ENCODE results near the gene OTOP3.

Gene OTOP3

DNA sequence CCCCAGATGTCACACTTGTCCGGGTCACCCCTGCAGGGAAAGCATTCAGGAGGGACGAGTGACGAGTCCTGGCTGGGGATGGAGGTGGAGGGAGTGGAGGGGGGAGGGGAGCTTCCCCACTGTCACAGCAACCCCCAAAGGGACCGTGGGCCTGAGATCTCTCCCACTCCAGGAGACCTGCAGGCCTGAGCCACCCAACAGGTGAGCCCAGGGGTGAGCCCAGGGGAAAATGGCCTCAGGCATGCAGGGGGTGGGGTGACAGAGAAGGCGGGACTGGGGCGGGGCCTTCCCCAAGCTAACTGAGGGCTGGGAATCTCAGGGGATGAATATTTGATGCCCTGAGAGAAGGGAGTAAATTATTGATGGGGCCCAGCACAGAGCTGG is 15.1 kb upstream of the OTOP3 start:
- peak; percentile 48; the same call in 1 of the 2 replicates for TF ChIP-seq YY1 (IDR thresholded peaks at IDR 0.05; ENCODE audit: low read depth)
- no peak for TF ChIP-seq FOXM1 (IDR thresholded peaks at IDR 0.05; ENCODE audit: borderline replicate concordance, low read depth)

DNA sequence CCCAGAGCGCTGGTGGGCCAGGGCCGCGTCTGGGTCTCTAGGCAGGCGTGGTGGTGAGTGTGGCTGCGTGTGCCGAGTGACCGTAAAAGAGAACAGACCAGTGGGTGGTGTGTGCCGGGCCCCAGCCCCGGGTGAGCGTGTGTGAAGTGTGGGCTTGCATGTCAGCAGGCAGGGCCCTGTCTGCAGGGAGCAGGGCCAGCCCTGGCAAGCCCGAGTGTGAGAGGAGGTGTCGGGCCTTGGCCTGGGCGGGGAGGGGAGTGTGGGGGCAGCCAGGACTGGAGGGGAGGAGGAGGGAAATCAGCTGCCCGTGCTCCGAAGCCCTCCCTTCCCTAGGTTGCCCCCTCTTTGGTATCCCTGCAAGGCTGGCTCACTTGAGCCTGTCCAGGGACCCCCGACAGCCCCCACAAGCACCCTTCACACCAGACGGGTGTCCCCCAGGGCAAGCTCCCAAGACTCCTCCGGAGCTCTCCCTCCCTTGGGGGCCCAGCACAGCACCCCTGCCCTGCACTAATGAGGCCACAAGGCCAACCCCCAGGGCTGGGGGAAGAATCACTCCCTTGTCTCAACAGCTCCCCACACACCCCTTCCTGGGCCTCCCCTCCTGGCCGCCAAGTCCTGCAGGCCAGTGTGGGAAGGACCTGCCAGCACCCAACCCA is 14.5 kb upstream of the OTOP3 start:
- no peak for TF ChIP-seq RAD21 (IDR thresholded peaks at IDR 0.05; ENCODE audit: low read depth)

DNA sequence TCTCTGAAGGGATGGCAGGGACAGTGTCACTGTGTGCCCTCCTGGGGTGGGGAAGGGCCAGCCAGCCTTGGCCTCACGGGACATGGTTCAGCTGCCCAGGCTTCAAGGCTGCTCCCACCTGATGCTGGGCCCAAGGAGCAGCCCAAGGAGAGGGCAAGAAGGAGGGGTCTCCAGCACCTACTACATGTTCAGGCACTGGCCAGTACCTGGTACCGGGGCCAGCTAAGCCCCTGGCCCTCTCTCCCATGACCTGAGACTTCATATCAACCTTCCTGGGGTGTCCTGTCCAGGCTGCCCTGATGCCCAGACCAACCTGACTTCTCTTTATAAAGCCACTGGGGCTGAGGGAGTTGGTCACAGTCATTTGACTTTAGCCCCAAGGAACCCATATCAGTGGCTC is 13.9 kb upstream of the OTOP3 start:
- TF ChIP-seq, protein P1, sequence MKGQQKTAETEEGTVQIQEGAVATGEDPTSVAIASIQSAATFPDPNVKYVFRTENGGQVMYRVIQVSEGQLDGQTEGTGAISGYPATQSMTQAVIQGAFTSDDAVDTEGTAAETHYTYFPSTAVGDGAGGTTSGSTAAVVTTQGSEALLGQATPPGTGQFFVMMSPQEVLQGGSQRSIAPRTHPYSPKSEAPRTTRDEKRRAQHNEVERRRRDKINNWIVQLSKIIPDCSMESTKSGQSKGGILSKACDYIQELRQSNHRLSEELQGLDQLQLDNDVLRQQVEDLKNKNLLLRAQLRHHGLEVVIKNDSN (IDR thresholded peaks at IDR 0.05), result no peak
- no peak for TF ChIP-seq FOXM1 (IDR thresholded peaks at IDR 0.05; ENCODE audit: borderline replicate concordance, low read depth)
- TF ChIP-seq, protein P2, sequence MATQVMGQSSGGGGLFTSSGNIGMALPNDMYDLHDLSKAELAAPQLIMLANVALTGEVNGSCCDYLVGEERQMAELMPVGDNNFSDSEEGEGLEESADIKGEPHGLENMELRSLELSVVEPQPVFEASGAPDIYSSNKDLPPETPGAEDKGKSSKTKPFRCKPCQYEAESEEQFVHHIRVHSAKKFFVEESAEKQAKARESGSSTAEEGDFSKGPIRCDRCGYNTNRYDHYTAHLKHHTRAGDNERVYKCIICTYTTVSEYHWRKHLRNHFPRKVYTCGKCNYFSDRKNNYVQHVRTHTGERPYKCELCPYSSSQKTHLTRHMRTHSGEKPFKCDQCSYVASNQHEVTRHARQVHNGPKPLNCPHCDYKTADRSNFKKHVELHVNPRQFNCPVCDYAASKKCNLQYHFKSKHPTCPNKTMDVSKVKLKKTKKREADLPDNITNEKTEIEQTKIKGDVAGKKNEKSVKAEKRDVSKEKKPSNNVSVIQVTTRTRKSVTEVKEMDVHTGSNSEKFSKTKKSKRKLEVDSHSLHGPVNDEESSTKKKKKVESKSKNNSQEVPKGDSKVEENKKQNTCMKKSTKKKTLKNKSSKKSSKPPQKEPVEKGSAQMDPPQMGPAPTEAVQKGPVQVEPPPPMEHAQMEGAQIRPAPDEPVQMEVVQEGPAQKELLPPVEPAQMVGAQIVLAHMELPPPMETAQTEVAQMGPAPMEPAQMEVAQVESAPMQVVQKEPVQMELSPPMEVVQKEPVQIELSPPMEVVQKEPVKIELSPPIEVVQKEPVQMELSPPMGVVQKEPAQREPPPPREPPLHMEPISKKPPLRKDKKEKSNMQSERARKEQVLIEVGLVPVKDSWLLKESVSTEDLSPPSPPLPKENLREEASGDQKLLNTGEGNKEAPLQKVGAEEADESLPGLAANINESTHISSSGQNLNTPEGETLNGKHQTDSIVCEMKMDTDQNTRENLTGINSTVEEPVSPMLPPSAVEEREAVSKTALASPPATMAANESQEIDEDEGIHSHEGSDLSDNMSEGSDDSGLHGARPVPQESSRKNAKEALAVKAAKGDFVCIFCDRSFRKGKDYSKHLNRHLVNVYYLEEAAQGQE (IDR thresholded peaks at IDR 0.05; ENCODE audit: low read depth), result no peak
- no peak for TF ChIP-seq EGR1 (IDR thresholded peaks at IDR 0.05)
- TF ChIP-seq TAF1 (IDR thresholded peaks at IDR 0.05; ENCODE audit: low read depth), result no peak
- TF ChIP-seq NFIC (IDR thresholded peaks at IDR 0.05), result no peak
- no peak for TF ChIP-seq TEAD4 (IDR thresholded peaks at IDR 0.05)
- TF ChIP-seq CEBPB (IDR thresholded peaks at IDR 0.05), result no peak
- no peak for TF ChIP-seq RAD21 (IDR thresholded peaks at IDR 0.05; ENCODE audit: low read depth)
- TF ChIP-seq CREB1 (IDR thresholded peaks at IDR 0.05; ENCODE audit: low read depth), result no peak
- TF ChIP-seq TCF12 (IDR thresholded peaks at IDR 0.05; ENCODE audit: low read depth), result no peak
- no peak for TF ChIP-seq EP300 (IDR thresholded peaks at IDR 0.05; ENCODE audit: borderline replicate concordance)

DNA sequence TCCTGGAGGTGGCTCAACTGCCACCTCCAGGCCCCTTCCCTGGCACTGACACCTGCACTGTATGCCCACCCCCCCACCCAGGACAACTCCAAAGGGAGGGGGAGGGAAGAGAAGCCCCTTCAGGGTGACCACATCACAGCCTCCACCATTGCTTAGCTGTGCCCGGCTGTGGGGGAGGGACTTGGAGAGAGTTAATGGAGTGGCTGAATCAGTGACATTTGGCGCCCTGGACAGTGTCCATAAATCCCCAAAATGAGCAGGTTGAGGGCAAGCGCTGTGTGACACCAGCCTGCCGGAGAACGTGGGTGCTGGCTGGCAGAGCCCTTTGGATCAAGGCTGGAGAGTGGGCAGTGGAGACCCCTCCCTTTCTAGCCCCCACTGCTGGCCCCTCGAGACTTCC is 13.5 kb upstream of the OTOP3 start:
- TF ChIP-seq, protein P1 (IDR thresholded peaks at IDR 0.05), result no peak
- TF ChIP-seq TCF12 (IDR thresholded peaks at IDR 0.05; ENCODE audit: low read depth) (no peak), ZBTB7A (IDR thresholded peaks at IDR 0.05; ENCODE audit: low read depth) (no peak), TEAD4 (IDR thresholded peaks at IDR 0.05) (no peak), FOXM1 (IDR thresholded peaks at IDR 0.05; ENCODE audit: borderline replicate concordance, low read depth) (no peak), EP300 (IDR thresholded peaks at IDR 0.05; ENCODE audit: borderline replicate concordance) (no peak), YY1 (IDR thresholded peaks at IDR 0.05; ENCODE audit: low read depth) (no peak), EGR1 (IDR thresholded peaks at IDR 0.05) (no peak), TAF1 (IDR thresholded peaks at IDR 0.05; ENCODE audit: low read depth) (no peak), CREB1 (IDR thresholded peaks at IDR 0.05; ENCODE audit: low read depth) (no peak), RAD21 (IDR thresholded peaks at IDR 0.05; ENCODE audit: low read depth) (no peak), NFIC (IDR thresholded peaks at IDR 0.05) (no peak)
- TF ChIP-seq, protein P2 (IDR thresholded peaks at IDR 0.05; ENCODE audit: low read depth), result no peak

DNA sequence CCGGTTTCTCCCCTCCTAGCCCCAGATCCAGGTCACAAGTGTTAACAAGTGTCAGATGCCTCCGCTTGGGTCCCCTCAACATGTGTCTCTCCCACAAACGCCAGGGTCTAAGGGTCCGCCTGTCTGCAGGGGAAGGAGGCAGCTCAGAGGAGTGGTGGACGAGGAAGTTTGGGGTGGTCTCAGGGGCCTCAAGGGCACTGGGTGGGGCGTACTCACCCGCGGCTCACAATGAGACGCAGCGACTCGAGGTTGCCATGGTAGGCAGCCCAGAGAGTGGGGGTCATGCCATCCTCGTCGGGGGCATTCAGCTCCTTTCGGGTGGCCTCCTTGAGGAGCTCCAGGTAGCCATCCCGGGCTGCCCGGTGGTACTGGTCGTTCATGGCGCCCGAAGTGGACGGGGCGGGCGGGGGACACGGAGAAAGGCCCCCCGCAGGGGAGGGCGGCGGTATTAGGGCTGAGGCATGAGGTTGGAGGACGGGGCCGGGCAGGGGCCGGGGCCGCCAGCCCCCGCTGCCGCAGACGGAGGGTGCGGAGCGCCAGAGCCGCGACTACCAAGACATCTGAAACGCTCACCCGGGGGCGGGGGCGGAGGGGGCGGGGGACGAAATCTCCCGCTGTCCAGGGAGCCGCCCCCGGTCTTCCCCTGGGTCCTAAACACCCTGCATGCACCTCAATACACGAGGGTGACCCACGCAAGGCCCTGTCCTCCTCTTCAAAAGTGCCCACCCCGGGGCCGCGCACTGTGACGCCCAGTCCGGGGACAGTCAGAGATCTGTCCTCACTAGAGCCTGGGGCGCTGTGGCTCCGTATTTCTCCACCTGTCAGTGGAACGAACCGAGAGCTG is 12.8 kb upstream of the OTOP3 start, which contains the start of gene USH1G:
USH1G (minus strand) TSS at position 562 of the 844 bp plus-strand sequence; CDS start at position 380, 182 bp downstream.
- TF ChIP-seq EP300 (IDR thresholded peaks at IDR 0.05; ENCODE audit: borderline replicate concordance) (no peak), FOXM1 (IDR thresholded peaks at IDR 0.05; ENCODE audit: borderline replicate concordance, low read depth) (no peak), RAD21 (IDR thresholded peaks at IDR 0.05; ENCODE audit: low read depth) (no peak), TAF1 (IDR thresholded peaks at IDR 0.05; ENCODE audit: low read depth) (peak; percentile 26; the same call in 1 of the 2 replicates), CEBPB (IDR thresholded peaks at IDR 0.05) (no peak), TEAD4 (IDR thresholded peaks at IDR 0.05) (no peak), TCF12 (IDR thresholded peaks at IDR 0.05; ENCODE audit: low read depth) (no peak), NFIC (IDR thresholded peaks at IDR 0.05) (no peak), EGR1 (IDR thresholded peaks at IDR 0.05) (peak; percentile 83), ZBTB7A (IDR thresholded peaks at IDR 0.05; ENCODE audit: low read depth) (no peak), YY1 (IDR thresholded peaks at IDR 0.05; ENCODE audit: low read depth) (0 out of 2 replicates have a peak, but pooled peaks have one; percentile 28), CREB1 (IDR thresholded peaks at IDR 0.05; ENCODE audit: low read depth) (no peak), MAX (IDR thresholded peaks at IDR 0.05) (no peak)
- TF ChIP-seq, protein P1 (IDR thresholded peaks at IDR 0.05), result no peak
- TF ChIP-seq, protein P2 (IDR thresholded peaks at IDR 0.05; ENCODE audit: low read depth), result no peak

Data from Ishikawa (cell line).